Activated T-cell treated with anti-CD3 and anti-CD28 coated beads, Interleukin-2, amount 50 U/mL, for 24 hours (primary cell): ENCODE data around the gene OR52N4.

Source experiments
- DNase-seq: peaks from one replicate; pipeline ENCODE4 v3.0.0-alpha.2; 2020
- H3K27ac Mint-ChIP-seq: 2 replicates; pipeline ENCODE4 v1.8.0; 2020; ENCODE audit warnings: mild to moderate bottlenecking, mixed read lengths
- H3K27me3 Mint-ChIP-seq: 2 replicates; pipeline ENCODE4 v1.8.0; 2020; ENCODE audit warnings: mixed read lengths
- H3K36me3 Mint-ChIP-seq: 2 replicates; pipeline ENCODE4 v1.8.0; 2020; ENCODE audit warnings: low read depth, mixed read lengths
- H3K4me1 Mint-ChIP-seq: 2 replicates; pipeline ENCODE4 v1.8.0; 2020; ENCODE audit warnings: low read depth, mixed read lengths
- H3K4me3 Mint-ChIP-seq: 2 replicates; pipeline ENCODE4 v1.8.0; 2020; ENCODE audit warnings: mild to moderate bottlenecking, moderate library complexity, mixed read lengths
- H3K9me3 Mint-ChIP-seq: 2 replicates; pipeline ENCODE4 v1.8.0; 2020; ENCODE audit warnings: mixed read lengths

The OR52N4 gene

GRCh38 chr11:5767056-5767455 is 13.0 kb downstream of the OR52N4 start:
- no peaks in the 10 kb centered on the region for H3K9me3 Mint-ChIP-seq
- no peaks in the 10 kb centered on the region for H3K36me3 Mint-ChIP-seq

GRCh38 chr11:5783255-5783654 is 29.2 kb downstream of the OR52N4 start, which contains the start of gene OR52N5:
TSS of gene OR52N5 (minus strand) at chr11:5783355. CDS start at chr11:5778634, 4,721 bp downstream.
- no peaks in the 10 kb centered on the region for H3K9me3 Mint-ChIP-seq
- no peaks in the 10 kb centered on the region for H3K36me3 Mint-ChIP-seq
- peaks cover 36% of the 10 kb centered on the region for H3K27me3 Mint-ChIP-seq
- H3K4me1 Mint-ChIP-seq = peaks cover 6% of the 10 kb centered on the region
- no peak for DNase-seq
- H3K27ac Mint-ChIP-seq = no peak within 1 kb of the TSS
- no peak within 1 kb of the TSS for H3K4me3 Mint-ChIP-seq

More at GRCh38 chr11:5767056-5767455, 13.0 kb downstream of the OR52N4 start:
- no peaks in the 10 kb centered on the region for H3K4me1 Mint-ChIP-seq
- H3K27ac Mint-ChIP-seq = no peak overlapping the region
- H3K4me3 Mint-ChIP-seq = no peak overlapping the region
- DNase-seq = no peak
- H3K27me3 Mint-ChIP-seq = no peaks in the 10 kb centered on the region

GRCh38 chr11:5791165-5791564 is 37.1 kb downstream of the OR52N4 start, which contains the start of gene OR52N1:
TSS of gene OR52N1 (minus strand) at chr11:5791265. CDS start at chr11:5788816, 2,449 bp downstream.
- Mint-ChIP-seq H3K4me3 (no peak within 1 kb of the TSS), H3K4me1 (no peaks in the 10 kb centered on the region), H3K36me3 (no peaks in the 10 kb centered on the region), H3K27me3 (peaks cover 21% of the 10 kb centered on the region), H3K9me3 (no peaks in the 10 kb centered on the region), H3K27ac (no peak within 1 kb of the TSS)
- no peak for DNase-seq

GRCh38 chr11:5796541-5796940 is 42.5 kb downstream of the OR52N4 start:
- Mint-ChIP-seq H3K36me3 (no peaks in the 10 kb centered on the region), H3K4me1 (no peaks in the 10 kb centered on the region), H3K9me3 (no peaks in the 10 kb centered on the region), H3K27ac (no peak overlapping the region), H3K4me3 (no peak overlapping the region), H3K27me3 (peaks cover 40% of the 10 kb centered on the region)
- DNase-seq = no peak

- Mint-ChIP-seq H3K4me1 (peaks cover 7% of the 10 kb centered on the region), H3K9me3 (peaks cover 11% of the 10 kb centered on the region), H3K27ac (no peak overlapping the region), H3K36me3 (no peaks in the 10 kb centered on the region), H3K4me3 (no peak overlapping the region), H3K27me3 (peaks cover 30% of the 10 kb centered on the region)
- DNase-seq = no peak
Measured at GRCh38 chr11:5803982-5804381, 49.9 kb downstream of the OR52N4 start.
